K562 (cell line): Measurements from ENCODE around the gene FOXI1. TPM values are rescaled to one million over a fixed set of nuclear protein-coding genes. Genes with fewer than 3 reads are reported as not detected.

Experiments
- ATAC-seq: fragments of 200-7000 bp; cut with Tn5 transposase; 3 replicates; pipeline ENCODE4 v1.9.1; 2020; ENCODE audit warnings: moderate library complexity
- BruUV-seq: library from RNA; stranded (reverse); fragments of 400-500 nt; replicated peaks from 2 replicates; lab custom pipeline; 2021; lab: Mats Ljungman, UMichigan
- CTCF ChIA-PET: fragments of 300-600 bp; formaldehyde crosslinking; extraction: SDS; loops from one replicate; lab custom pipeline; 2021; ENCODE audit warnings: low intra/inter-chr PET ratio; lab: Yijun Ruan, JAX
- POLR2A ChIA-PET: fragments of 300-600, 350-650 bp; sonication (Branson Sonifier 250); formaldehyde crosslinking; extraction: SDS; loops from one replicate; lab custom pipeline; 2021; ENCODE audit warnings: antibody characterized with exemption, inconsistent platforms; lab: Yijun Ruan, JAX
- DNase-seq, 4 experiments: peaks; one replicate each; pipeline versions ENCODE4 v3.0.0 to v3.0.0-alpha.2; 2011 to 2018; ENCODE audit warnings: low spot score in 3 of 4, mixed read lengths in 3 of 4; ENCODE audit errors: extremely low read depth in 1 of 4
- FAIRE-seq: peaks from 2 replicates; lab custom pipeline; 2011; peaks lifted over from hg19 to GRCh38; lab: Jason Lieb, UNC
- H2AFZ ChIP-seq: 2 replicates; pipeline ENCODE4 v1.6.0; 2011; ENCODE audit warnings: low read depth, low read length, control low read depth, inconsistent platforms
- H3K27ac ChIP-seq: fragments of 200-600 bp; 3 replicates; pipeline ENCODE4 v1.8.0; 2011; ENCODE audit warnings: low read depth, mild to moderate bottlenecking, control low read depth, inconsistent platforms, low read length, moderate library complexity, mixed read lengths; ENCODE audit errors: extremely low read depth
- H3K27me3 ChIP-seq, 2 experiments: fragments of 300-600 bp in 1 of 2; 2 replicates in 1 of 2; 3 replicates in 1 of 2; pipeline versions ENCODE4 v1.6.0 to v1.8.0; 2011; ENCODE audit warnings: inconsistent platforms in 2 of 2, low read length in 2 of 2, mild to moderate bottlenecking in 1 of 2, mixed read lengths in 1 of 2, moderate library complexity in 1 of 2; ENCODE audit not compliant: control insufficient read depth in 2 of 2, insufficient read depth in 2 of 2
- H3K36me3 ChIP-seq: fragments of 300-600 bp; 3 replicates; pipeline ENCODE4 v1.8.0; 2011; ENCODE audit warnings: mild to moderate bottlenecking, low read length, inconsistent platforms; ENCODE audit not compliant: control insufficient read depth, insufficient read depth
- H3K4me1 ChIP-seq, 2 experiments: fragments of 200-600 bp in 1 of 2; replicated peaks in 1 of 2; 2 replicates in 1 of 2; 3 replicates in 1 of 2; pipeline versions ENCODE4 v1.5.1 to v1.8.0; 2011; ENCODE audit warnings: inconsistent platforms in 2 of 2, low read length in 2 of 2, mild to moderate bottlenecking in 1 of 2, mixed read lengths in 1 of 2, moderate library complexity in 1 of 2; ENCODE audit not compliant: control insufficient read depth in 2 of 2, insufficient read depth in 2 of 2
- H3K4me2 ChIP-seq: 2 replicates; pipeline ENCODE4 v1.6.1; 2011; ENCODE audit warnings: low read length, control low read depth, inconsistent platforms, mixed read lengths; ENCODE audit not compliant: insufficient read depth
- H3K4me3 ChIP-seq: fragments of 200-600 bp; sonication (generic), shearing (Covaris generic); 2 replicates; pipeline ENCODE4 v1.5.1; 2016; ENCODE audit warnings: control low read depth, inconsistent platforms
- H3K79me2 ChIP-seq: fragments of 200-600 bp; 3 replicates; pipeline ENCODE4 v1.8.0; 2011; ENCODE audit warnings: low read length, inconsistent platforms; ENCODE audit not compliant: control insufficient read depth, insufficient read depth
- H3K9ac ChIP-seq, 2 experiments: 2 replicates each; pipeline versions ENCODE4 v1.6.0 to v1.6.1; 2011; ENCODE audit warnings: low read depth in 2 of 2, low read length in 2 of 2, control low read depth in 1 of 2, inconsistent platforms in 1 of 2, mild to moderate bottlenecking in 1 of 2, mixed read lengths in 1 of 2; ENCODE audit not compliant: insufficient read depth in 1 of 2
- H3K9me1 ChIP-seq: one replicate; pipeline ENCODE4 v1.6.0; 2011; ENCODE audit warnings: inconsistent platforms, mild to moderate bottlenecking, low read length, moderate library complexity; ENCODE audit not compliant: control insufficient read depth, insufficient read depth
- H3K9me3 ChIP-seq: replicated peaks from 2 replicates; pipeline ENCODE4 v1.5.1; 2011; ENCODE audit warnings: low read depth, low read length, inconsistent platforms; ENCODE audit not compliant: control insufficient read depth, insufficient read depth
- H4K20me1 ChIP-seq: replicated peaks from 2 replicates; pipeline ENCODE4 v1.6.1; 2011; ENCODE audit warnings: low read length, inconsistent platforms, mixed read lengths; ENCODE audit not compliant: control insufficient read depth, insufficient read depth
- ESRRB ChIP-seq: fragments of 250-450 bp; sonication (Bioruptor Pico); IDR thresholded peaks from 2 replicates; pipeline ENCODE4 v1.5.0; 2020; ENCODE audit warnings: mild to moderate bottlenecking, moderate library complexity, borderline replicate concordance
- KDM1A ChIP-seq, 2 experiments: fragments of 450-650 bp; IDR thresholded peaks; 2 replicates each; pipeline ENCODE4 v1.6.1; 2016; ENCODE audit warnings: mild to moderate bottlenecking in 2 of 2
- MXI1 ChIP-seq: IDR thresholded peaks from 2 replicates; pipeline ENCODE4 v1.6.1; 2011; ENCODE audit warnings: low read depth, mild to moderate bottlenecking, improper control_type of control experiment, low read length
- PPARD ChIP-seq: fragments of 250-450 bp; sonication (Bioruptor Pico); IDR thresholded peaks from 2 replicates; pipeline ENCODE4 v1.8.0; 2022; ENCODE audit warnings: inconsistent platforms, mild to moderate bottlenecking, moderate library complexity
- ZNF551 ChIP-seq: fragments of 250-450 bp; sonication (Bioruptor Pico); IDR thresholded peaks from 2 replicates; pipeline ENCODE4 v1.5.0; 2021; ENCODE audit warnings: mild to moderate bottlenecking, moderate library complexity
- WGBS: fragments of 100-300 bp; shearing (Covaris generic); methylation state at CpG from one replicate; pipeline ENCODE4 v1.1.6; 2016; ENCODE audit warnings: low coverage, mixed read lengths; ENCODE audit not compliant: insufficient coverage; ENCODE audit errors: missing lambda C conversion rate; 5-methylcytosine and 5-hydroxymethylcytosine counted together
- in situ Hi-C: fragments of 300-500 bp; cut with MboI; formaldehyde crosslinking; loops from 4 replicates; pipeline ENCODE4 v1.15.0; 2018; ENCODE audit warnings: inconsistent platforms, mixed read lengths
- intact Hi-C: fragments of 100-400 bp; cut with micrococcal nuclease; formaldehyde crosslinking; loops from 2 replicates; pipeline ENCODE4 v1.14.2; 2022
- polyA plus RNA-seq, 8 experiments: library from polyadenylated mRNA; depleted of rRNA in 4 of 8; stranded (reverse) in 5 of 8; unstranded in 3 of 8; fragments of >200 nt; fragmentation: Nextera tagmentation in 2 of 8; fragmentation: Illumina TruSeq in 1 of 8; extraction: Ambion mirVana in 2 of 8; extraction: Trizol in 1 of 8; gene quantifications; 2 replicates each; pipeline versions ENCODE4 v1.2.1 to v1.2.3, GENCODE V29; 2011 to 2014; ENCODE audit warnings: inconsistent platforms in 1 of 8, missing spikeins in 1 of 8
- total RNA-seq, 7 experiments: library from RNA; depleted of rRNA in 6 of 7; stranded (reverse); fragments of >200 nt in 6 of 7; fragmentation: Illumina TruSeq in 2 of 7; extraction: Trizol in 2 of 7; gene quantifications; 2 replicates each; pipeline versions ENCODE4 v1.2.1 to v1.2.3, GENCODE V29; 2011 to 2021; ENCODE audit warnings: low replicate concordance in 1 of 7

Gene FOXI1
- total and polyA plus RNA-seq, 9 of the 15 experiments (the other 6 are each of a cell fraction or from before 2014, with no cell fraction given) = not detected

GRCh38 chr5:170069512-170069911 is 36.2 kb upstream of the FOXI1 start:
- DNase-seq (no peak), ATAC-seq (no peak), FAIRE-seq (no peak)
- Histone ChIP-seq H3K9me3 (no peaks in the 10 kb centered on the region), H3K27me3 (no peaks in the 10 kb centered on the region), H3K79me2 (no peaks in the 10 kb centered on the region), H3K27ac (no peak overlapping the region), H3K4me3 (no peak overlapping the region), H2AFZ (no peak overlapping the region), H3K4me2 (no peak overlapping the region), H3K9ac (no peak overlapping the region), H3K4me1 (no peaks in the 10 kb centered on the region), H3K36me3 (no peaks in the 10 kb centered on the region), H3K9me1 (no peaks in the 10 kb centered on the region), H4K20me1 (no peaks in the 10 kb centered on the region)
- ChIA-PET POLR2A (no interaction called here), CTCF (no interaction called here)
- intact Hi-C loops = no loop called here
- TF ChIP-seq ESRRB (CRISPR knock-in tag) (no peak), PPARD (CRISPR knock-in tag) (no peak), KDM1A (IDR thresholded peaks at IDR 0.05) (no peak), MXI1 (no peak), ZNF551 (CRISPR knock-in tag) (no peak)
- in situ Hi-C loops = no loop called here
- WGBS = 12% methylated on average over 5 of the region's 5 CpGs
- no TSS peak for BruUV-seq
